Brain microvascular endothelial cell (primary cell): ENCODE data around the gene FRS3.

Experiments
- DNase-seq: peaks from one replicate; pipeline ENCODE4 v3.0.0-alpha.2; 2020
- H3K27ac ChIP-seq: fragments of 250-450 bp; sonication (Bioruptor Pico); 2 replicates; pipeline ENCODE4 v1.5.1; 2020; ENCODE audit warnings: mild to moderate bottlenecking, moderate library complexity
- H3K27me3 ChIP-seq: fragments of 250-450 bp; sonication (Bioruptor Pico); replicated peaks from 2 replicates; pipeline ENCODE4 v1.5.1; 2020; ENCODE audit warnings: mild to moderate bottlenecking
- H3K36me3 ChIP-seq: fragments of 250-450 bp; sonication (Bioruptor Pico); replicated peaks from 2 replicates; pipeline ENCODE4 v1.5.1; 2020; ENCODE audit warnings: mild to moderate bottlenecking
- H3K4me3 ChIP-seq: 2 replicates; pipeline ENCODE4 v1.5.1; 2011; ENCODE audit warnings: low read depth, mild to moderate bottlenecking, control low read depth, low read length, moderate library complexity
- in situ Hi-C: cut with HindIII; loops from 2 replicates; pipeline ENCODE4 v1.10.0; 2017; ENCODE audit warnings: low sequenced_read_pairs, low pct_ligation_motif_present
- TF ChIP-seq, protein P1 (sequence below): IDR thresholded peaks from 2 replicates; pipeline ENCODE4 v1.5.1; 2011; ENCODE audit warnings: low read depth, mild to moderate bottlenecking, moderate library complexity, low read length, control low read depth, inconsistent platforms; ENCODE audit errors: missing control alignments

Gene FRS3

DNA sequence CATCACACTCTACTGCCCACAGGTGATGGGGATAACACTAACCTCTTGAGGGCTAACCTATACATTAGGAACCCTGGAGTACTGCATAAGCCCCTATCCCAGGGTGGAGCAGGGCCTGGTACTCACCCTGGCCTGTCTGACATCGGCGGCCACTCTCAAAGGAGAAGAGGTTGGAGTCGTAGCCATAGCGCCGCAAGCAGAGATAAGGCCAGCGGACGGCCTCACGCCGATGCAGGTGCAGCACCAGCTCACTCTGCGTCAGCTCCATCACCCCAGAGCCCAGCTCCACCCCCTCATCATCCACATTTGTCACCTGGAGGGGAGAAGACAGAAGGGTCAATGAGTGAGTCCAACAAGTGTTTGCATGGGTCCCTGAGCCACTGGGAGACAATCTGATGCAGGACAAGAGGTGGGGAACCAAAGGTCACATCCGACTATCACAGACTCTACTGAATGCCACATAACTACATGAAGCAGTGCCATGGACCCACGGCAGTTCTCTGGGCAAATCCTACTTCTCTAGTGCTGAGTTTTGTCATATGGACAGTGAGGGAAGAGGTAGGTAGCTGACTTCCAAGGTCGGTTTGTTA is 4.3 kb downstream of the FRS3 start:
- TF ChIP-seq, protein P1, sequence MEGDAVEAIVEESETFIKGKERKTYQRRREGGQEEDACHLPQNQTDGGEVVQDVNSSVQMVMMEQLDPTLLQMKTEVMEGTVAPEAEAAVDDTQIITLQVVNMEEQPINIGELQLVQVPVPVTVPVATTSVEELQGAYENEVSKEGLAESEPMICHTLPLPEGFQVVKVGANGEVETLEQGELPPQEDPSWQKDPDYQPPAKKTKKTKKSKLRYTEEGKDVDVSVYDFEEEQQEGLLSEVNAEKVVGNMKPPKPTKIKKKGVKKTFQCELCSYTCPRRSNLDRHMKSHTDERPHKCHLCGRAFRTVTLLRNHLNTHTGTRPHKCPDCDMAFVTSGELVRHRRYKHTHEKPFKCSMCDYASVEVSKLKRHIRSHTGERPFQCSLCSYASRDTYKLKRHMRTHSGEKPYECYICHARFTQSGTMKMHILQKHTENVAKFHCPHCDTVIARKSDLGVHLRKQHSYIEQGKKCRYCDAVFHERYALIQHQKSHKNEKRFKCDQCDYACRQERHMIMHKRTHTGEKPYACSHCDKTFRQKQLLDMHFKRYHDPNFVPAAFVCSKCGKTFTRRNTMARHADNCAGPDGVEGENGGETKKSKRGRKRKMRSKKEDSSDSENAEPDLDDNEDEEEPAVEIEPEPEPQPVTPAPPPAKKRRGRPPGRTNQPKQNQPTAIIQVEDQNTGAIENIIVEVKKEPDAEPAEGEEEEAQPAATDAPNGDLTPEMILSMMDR: no peak
- in situ Hi-C loops: loop anchor here (25.0 kb wide), 1 partner anchor 262 kb away; no protein-coding TSS in a partner anchor

DNA sequence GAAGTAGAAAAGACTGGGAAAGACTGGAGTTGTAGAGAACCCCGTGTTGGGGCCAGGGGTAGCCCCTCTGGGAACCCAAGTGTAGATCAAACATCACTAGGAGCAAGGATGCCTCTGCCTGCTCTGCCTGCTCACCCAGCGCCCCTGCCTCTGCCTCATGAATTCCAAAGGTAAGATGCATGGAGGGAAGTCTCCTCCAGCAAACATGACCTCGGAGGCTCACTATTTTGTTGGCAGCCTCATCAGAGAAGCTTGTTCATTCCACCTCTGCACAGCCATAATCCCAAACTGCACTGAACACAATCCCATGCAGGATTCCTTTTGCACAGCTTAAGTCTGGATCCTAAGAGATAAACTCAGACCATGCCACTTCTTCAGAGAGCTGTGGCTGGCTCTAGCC is 4.9 kb downstream of the FRS3 start:
- Histone ChIP-seq H3K4me3 (no peak overlapping the region), H3K36me3 (peaks cover 14% of the 10 kb centered on the region), H3K27me3 (no peaks in the 10 kb centered on the region), H3K27ac (no peak overlapping the region)
- TF ChIP-seq, protein P1: no peak
- DNase-seq: no peak
- in situ Hi-C loops: loop anchor here (25.0 kb wide), 1 partner anchor 262 kb away; no protein-coding TSS in a partner anchor

More for the DNA sequence above, 4.3 kb downstream of the FRS3 start:
- Histone ChIP-seq H3K4me3 (no peak overlapping the region), H3K27me3 (no peaks in the 10 kb centered on the region), H3K27ac (no peak overlapping the region), H3K36me3 (peaks cover 14% of the 10 kb centered on the region)
- DNase-seq: no peak

DNA sequence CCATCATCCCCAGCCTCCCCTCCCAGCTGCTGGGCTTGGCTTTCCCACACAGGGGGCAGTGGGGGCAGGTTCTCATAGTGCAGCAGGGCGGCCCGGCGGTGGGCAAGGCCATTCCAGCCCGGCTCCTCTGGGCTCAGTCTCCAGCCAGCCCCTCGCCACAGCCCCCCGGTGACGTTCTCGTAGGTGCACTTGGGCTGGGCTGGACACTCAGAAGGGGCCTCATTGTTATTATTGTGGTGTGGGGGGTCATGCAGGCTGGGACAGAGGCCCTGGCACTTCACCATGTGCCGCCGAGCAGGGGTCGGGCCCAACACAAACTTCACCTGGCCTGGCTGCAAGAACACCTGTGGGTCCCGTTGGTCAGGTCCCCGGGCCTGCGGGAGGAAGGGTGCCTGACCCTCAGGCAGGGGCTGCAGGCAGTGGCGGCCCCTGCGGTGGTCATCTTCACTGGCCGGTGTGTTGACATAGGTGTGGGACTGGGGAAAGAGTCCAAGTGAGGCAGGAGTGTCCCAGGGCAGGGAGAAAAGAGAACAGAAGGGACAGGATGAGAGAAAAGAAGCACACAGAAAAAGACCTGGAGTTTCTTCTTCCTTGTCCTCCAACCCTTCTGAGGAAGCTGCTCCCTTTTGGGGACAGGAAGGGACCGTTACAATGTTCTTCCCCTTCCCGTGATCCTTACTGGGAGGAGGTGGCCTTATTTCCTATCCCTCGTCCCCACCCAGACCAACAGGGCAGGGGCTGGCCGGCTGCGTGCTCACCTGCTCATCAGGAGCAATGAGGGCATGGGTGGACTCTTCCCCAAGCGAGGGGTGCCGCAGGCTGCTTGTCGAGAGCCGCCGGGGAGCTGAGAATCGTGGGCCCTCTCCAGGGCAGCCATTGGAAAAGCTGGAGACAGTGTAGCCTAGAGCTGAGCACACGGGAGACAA is 8.4 kb downstream of the FRS3 start:
- DNase-seq: no peak
- Histone ChIP-seq H3K36me3 (peaks cover 14% of the 10 kb centered on the region), H3K27ac (no peak overlapping the region), H3K27me3 (no peaks in the 10 kb centered on the region), H3K4me3 (no peak overlapping the region)
- in situ Hi-C loops: no loop called here
- TF ChIP-seq, protein P1: no peak

DNA sequence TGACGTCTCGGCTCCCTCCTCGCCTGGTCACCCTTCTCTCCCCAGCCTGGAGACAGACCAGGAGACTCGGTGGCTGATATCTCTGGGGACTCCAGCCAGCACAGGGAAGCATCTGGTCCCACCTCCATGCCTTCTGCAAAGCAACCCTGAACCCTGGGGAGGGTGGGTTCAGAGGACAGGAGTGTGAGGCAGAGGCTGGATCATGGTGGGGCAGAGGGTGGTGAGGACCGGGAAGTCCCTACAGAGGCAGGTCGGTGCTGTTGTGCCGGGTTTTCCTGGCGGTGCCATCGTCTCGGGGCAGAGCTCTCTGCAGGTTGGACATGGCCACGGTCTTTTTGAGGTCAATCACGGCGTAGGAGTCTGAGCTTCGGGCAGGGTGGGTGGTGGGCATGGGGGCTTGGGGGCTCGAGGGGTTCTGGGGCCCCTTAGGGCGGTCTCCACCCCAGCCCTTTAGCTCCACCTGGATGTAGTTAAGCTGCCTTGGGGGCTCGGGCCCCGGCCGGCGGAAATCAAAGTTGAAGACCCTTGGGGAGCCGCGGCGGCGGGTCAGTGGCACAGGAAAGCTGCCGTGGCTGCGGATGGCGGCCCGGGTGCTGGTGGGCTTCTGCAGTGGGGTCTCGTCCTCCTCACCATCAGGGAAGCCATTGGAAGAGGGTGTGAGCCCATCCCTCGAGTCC is 9.2 kb downstream of the FRS3 start:
- DNase-seq: no peak
- Histone ChIP-seq H3K36me3 (peaks cover 13% of the 10 kb centered on the region), H3K27me3 (no peaks in the 10 kb centered on the region), H3K4me3 (no peak overlapping the region), H3K27ac (no peak overlapping the region)
- TF ChIP-seq, protein P1: no peak
- in situ Hi-C loops: no loop called here

DNA sequence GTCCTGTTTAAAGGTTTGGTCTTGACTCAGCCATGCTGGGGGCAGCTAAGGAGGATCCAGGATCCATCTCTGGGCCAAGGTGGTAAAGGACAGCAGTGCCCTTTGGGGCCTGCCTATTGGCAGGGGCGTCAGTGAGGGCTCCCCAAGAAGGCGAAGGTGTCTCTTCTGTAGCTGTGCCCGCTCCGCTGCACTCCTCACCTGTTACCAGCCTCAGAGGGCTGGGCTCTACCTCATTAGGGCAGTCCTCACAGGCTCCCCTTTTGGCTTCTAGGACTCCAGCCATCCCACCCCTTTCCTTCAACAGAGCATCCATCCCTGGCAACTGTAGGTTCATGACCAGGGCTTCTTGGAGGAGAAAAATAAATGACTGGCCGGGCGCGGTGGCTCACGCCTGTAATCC is 10.3 kb downstream of the FRS3 start:
- TF ChIP-seq, protein P1: no peak
- in situ Hi-C loops: no loop called here
- Histone ChIP-seq H3K27ac (no peak overlapping the region), H3K4me3 (no peak overlapping the region), H3K27me3 (no peaks in the 10 kb centered on the region), H3K36me3 (peaks cover 9% of the 10 kb centered on the region)
- DNase-seq: no peak
